Endothelial cell of hepatic sinusoid (primary cell): ENCODE results near the gene SLIT3.
"Not testable (repeated sequence)": the region's sequence is repeated elsewhere in the genome, so short reads cannot be mapped to it uniquely, and the experiment has no call there.

ENCODE experiments used
- in situ Hi-C: cut with HindIII; loops from 2 replicates; pipeline ENCODE4 v1.10.0; 2017; ENCODE audit warnings: low sequenced_read_pairs

The SLIT3 gene

GRCh38 chr5:169151051-169151805, 149.7 kb downstream of the SLIT3 start:
- in situ Hi-C loops: no loop called here

DNA sequence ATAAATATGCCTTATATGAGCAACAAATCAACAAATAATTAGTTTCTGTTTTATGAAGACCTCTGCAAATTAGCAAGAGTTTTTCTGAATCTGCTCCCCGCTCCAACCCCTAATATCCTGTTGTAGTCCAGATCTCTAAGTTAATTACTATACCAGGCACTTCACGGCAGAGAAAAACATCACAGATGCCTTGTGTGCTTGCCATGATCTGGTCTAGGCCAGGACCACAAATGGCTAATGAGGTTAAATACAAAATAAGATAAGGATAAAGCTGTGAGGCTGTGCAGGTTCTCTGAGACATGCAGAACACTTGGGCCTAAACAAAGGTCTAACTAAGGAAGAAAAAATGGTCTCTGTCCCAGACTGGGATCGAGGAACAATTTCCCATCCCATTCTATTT, 150.8 kb downstream of the SLIT3 start:
- in situ Hi-C loops: no loop called here

GRCh38 chr5:169149317-169149716, 151.6 kb downstream of the SLIT3 start:
- in situ Hi-C loops: no loop called here

DNA sequence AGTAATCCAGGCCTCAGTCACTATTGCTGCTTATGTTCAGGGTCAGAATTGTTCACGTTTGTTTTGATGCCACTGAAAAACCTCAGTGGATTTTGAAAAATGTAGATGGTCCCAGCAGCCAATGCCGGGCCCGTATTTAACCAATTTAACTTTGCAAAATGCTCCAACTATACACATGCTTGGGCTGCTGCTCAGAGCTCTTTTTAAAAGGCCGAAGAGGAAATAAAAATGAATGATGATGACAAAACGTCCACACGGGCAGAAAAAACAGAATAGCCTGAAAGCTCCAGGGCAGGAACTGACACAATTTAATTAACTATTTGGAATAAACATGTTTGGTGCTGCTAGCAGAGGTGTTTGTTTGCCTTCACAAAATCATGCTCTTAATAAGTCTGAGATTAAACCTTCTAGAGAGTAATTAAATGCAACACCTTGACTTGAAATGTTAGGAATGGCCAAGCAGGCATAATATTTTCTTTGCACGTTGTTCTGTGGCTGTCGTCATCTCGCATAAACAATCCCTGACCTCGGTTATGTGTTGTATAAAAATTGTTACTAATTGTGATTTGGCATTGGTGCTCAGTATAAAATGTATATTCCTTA, 152.7 kb downstream of the SLIT3 start:
- in situ Hi-C loops: no loop called here

DNA sequence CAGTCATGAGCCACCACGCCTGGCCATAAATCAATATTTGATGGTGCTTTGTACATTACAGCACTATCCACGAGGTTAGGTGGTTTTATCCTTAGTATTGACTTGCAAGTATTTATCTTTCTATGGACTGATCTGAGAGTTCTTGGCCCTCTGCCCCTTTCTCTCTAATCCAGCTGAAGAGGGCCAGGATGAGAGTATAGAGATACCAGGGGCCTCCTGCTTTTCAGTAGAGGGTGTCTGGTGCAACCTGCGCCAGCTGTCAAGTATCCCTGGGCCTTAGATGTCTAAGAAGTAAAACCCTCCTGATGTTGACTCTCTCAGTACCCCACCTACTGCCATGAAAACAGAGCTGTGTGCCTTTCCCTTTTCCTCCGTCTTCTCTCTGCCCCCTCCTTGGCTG, 153.4 kb downstream of the SLIT3 start:
- in situ Hi-C loops: no loop called here

GRCh38 chr5:169146158-169146557, 154.8 kb downstream of the SLIT3 start:
- in situ Hi-C loops: no loop called here

GRCh38 chr5:169142264-169142970, 158.5 kb downstream of the SLIT3 start:
- in situ Hi-C loops: no loop called here

DNA sequence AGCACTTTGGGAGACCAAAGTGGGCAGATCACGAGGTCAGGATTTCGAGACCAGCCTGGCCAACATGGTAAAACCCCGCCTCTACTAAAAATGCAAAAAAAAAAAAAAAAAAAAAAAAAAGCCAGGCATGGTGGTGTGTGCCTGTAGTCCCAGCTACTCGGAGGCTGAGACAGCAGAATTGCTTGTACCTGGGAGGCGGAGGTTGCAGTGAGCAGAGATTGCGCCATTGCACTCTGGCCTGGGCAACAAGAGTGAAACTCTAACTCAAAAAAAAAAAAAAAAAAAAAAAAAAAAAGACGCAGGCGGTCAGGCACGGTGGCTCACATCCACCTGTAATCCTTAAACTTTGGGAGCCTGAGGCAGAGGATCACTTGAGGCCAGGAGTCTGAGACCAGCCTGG, 160.7 kb downstream of the SLIT3 start:
- in situ Hi-C loops: not testable (repeated sequence)

DNA sequence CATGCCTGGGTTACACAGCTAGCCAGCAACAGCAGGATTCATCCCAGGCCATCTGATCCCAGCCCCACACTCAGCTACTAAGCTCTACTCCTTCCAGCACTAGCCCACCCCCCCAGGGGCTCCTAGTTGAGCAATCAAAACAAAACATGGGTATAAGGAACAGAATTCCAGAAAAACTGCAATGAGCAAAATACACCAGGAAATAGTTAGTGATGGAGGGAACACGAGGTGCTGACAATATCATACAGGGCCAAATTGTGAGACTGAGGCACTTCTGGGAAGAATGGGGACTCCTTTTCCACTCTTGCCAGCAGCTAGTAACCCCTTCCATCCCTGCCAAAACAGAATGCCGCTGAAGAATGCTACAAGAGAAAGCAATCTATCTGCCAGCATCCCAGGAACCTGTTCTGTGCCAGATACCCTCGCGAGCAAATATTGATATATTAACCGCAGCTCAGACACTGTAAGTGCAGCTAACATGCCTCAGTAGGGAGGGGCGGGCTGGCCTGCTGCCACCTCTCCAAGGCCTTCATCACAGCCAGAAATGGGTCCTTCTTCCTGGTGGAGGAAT, 161.4 kb downstream of the SLIT3 start:
- in situ Hi-C loops: no loop called here

- in situ Hi-C loops: no loop called here
Measured at GRCh38 chr5:169133531-169133930, 167.4 kb downstream of the SLIT3 start.

DNA sequence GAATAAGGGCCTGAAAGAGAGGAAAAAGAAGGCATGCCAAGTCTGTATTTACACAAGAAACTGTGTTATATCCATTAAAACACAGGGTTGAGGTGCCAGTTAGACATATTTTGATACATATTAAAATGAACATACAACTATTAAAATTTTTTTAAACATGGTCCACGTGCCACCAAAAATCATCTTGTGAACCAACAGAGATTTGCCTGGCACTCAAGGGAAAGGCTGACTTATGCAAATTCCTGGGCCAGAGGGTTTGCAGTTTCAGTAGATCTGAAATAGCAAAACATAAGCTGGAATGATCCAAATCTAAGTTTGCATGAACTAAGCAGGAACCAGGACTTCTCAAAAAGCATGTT, 168.7 kb downstream of the SLIT3 start:
- in situ Hi-C loops: no loop called here

GRCh38 chr5:169131616-169132301, 169.2 kb downstream of the SLIT3 start:
- in situ Hi-C loops: no loop called here

DNA sequence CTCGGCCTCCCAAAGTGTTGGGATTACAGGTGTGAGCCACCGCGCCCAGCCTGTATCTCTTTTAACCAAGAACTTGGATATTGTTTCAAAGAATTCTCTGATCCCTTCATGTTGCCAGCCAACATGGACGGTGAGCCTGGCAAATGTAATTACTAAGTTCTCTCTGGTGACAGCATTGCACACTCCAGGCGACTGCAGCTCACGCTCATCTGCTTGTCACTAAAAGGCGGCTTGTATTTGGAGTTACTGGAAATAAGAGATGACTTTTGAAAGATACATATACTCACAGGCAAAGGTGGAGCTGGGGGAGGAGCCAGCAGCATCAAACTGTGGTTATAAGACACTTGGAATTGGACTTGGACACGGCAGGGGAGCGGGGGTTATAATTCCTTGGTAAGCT, 172.3 kb downstream of the SLIT3 start:
- in situ Hi-C loops: no loop called here

DNA sequence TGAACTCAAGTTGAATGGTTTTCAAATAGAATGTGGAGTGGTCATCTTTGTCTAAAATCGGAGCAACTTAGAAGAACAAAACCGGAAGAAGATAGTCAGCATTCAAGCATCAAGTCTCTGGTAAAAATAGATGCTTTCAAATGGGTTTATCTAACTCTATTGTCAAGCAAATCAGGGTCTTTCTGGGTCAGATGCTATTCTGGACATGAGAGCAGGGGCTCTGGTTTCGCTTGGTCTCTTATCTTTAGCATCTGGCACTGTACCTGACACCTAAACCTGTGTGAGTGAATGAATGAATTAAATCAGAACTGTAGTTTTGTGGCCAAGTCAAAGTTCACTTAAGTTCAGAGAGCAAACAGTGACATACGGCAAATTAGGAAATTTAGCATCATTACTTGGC, 173.5 kb downstream of the SLIT3 start:
- in situ Hi-C loops: no loop called here

- in situ Hi-C loops: no loop called here
Measured at GRCh38 chr5:169126481-169127021, 174.4 kb downstream of the SLIT3 start.

GRCh38 chr5:169125571-169125970, 175.4 kb downstream of the SLIT3 start:
- in situ Hi-C loops: no loop called here

GRCh38 chr5:169122951-169123350, 178.0 kb downstream of the SLIT3 start:
- in situ Hi-C loops: no loop called here

- in situ Hi-C loops: no loop called here
Measured at GRCh38 chr5:169121630-169122420, 179.1 kb downstream of the SLIT3 start.

DNA sequence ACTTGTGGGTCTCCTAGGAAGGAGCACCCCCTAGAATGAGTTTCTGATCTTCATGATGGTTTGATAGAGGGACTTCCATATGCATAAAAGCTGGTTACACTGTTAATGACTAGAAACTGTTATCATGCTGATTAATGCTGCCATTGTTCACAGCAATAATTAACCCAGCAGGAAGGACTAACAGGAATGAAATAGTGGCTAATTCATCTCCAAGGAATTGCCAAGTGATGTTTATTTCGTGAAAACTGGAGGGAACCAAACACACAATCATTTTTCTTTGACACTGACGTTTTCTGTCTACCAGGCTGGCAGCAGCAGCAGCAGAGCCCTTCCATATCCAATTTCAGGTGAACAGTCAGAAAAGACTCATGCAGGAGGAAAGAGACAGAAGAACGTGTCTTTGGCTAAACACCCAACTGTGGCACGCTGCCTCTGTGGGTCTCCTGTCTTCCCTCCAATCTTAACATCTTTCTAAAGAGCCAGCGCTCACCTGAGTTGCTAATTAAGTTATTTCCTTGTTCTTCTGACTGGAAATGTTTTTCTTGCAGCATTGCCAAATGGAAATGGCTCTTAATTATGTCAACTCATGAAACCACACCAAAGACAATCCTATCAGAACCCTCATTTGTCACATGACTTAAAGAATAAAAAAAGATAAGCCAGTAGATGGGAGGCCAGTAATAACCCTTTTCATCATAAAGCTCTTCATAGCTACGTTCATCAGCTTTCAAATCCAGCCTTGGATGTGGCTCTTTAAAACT, 181.5 kb downstream of the SLIT3 start:
- in situ Hi-C loops: no loop called here
